CD4-positive, alpha-beta T cell treated with Interleukin-10 for 1 hour (primary cell): Measurements from ENCODE around the gene APOF.
"Not testable (repeated sequence)": the region's sequence is repeated elsewhere in the genome, so short reads cannot be mapped to it uniquely, and the experiment has no call there.

Source experiments
- DNase-seq: peaks from one replicate; pipeline ENCODE4 v3.0.0-alpha.2; 2020

The APOF gene

GRCh38 chr12:56330936-56331490 lies 31.6 kb downstream of the APOF start:
- DNase-seq: no peak

- no peak for DNase-seq
These were observed 36.1 kb downstream of the APOF start for GRCh38 chr12:56326533-56326932.

- DNase-seq: no peak
These were observed 36.5 kb downstream of the APOF start for GRCh38 chr12:56326126-56326525.

DNA sequence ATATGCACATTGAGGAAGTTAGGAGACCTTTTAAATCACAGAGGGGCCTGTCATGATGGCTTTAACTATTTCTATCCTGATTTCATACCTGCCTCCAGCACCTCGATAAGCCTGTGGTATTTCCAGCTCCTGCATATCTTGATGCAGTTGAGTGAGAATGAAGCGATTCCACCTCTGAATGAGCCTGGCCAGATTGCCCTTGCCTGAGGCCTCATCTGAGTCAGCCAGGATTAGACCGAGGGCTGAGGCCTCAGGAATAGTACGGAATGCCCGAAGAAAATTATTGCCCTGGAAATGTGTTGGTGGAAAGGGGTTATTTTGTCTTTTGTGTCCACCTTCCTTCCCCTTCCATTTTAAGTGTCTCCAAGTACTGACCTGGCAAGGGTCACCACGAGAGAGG lies 38.5 kb downstream of the APOF start:
- no peak for DNase-seq

DNA sequence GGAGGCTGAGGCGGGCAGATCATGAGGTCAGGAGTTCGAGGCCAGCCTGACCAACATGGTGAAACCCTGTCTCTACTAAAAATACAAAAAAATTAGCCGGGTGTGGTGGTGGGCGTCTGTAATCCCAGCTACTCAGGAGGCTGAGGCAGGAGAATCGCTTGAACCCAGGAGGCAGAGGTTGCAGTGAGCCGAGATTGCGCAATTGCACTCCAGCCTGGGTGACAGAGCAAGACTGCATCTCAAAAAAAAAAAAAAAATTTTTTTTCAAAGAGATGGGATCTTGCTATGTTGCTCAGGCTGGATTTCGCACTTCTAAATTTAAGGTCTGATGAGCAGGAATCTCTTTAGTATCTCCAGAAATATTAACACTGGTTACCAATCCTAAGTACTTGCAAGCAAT lies 41.0 kb downstream of the APOF start:
- not testable (repeated sequence) for DNase-seq

GRCh38 chr12:56321027-56321426 lies 41.6 kb downstream of the APOF start:
- no peak for DNase-seq

GRCh38 chr12:56317675-56318074 lies 45.0 kb downstream of the APOF start:
- no peak for DNase-seq

- peak; percentile 96 for DNase-seq
These were observed 46.8 kb downstream of the APOF start, which contains the start of gene CNPY2 for GRCh38 chr12:56315622-56316473. CNPY2 (minus strand) TSS chr12:56315988; CDS start chr12:56315217, 771 bp downstream.

- DNase-seq: no peak
These were observed 47.4 kb downstream of the APOF start for GRCh38 chr12:56315249-56315621.

DNA sequence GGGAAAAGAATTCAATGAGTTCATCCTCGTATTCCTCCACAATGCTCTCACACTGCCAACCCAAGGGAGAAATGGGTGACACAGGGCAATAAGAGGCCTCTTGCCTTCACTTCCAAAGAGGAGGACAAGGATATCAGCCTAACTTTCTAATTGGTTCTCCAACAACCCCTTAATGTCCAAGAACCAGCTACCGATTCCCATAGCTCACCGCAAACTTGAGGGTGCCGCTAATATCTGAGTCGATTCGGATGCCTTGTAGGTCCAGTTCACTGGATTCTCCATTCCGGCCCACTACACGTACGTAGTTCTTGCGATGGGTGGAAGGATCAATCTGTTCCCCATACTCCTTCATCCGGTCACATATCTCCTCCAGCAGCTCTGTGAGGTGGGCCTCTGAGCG lies 51.7 kb downstream of the APOF start:
- no peak for DNase-seq
